Measurements from ENCODE around the gene MYO1A.

The MYO1A gene

GRCh38 chr12:57049890-57050289 lies at the start of gene MYO1A:
Gene MYO1A (minus strand): TSS chr12:57050129. CDS start chr12:57048323, 1,806 bp downstream.
- no peak within 1 kb of the TSS for H3K4me3 ChIP-seq (ENCODE audit: low read depth, low read length)
- no peak for DNase-seq (ENCODE audit: low read depth)
- no peak for TF ChIP-seq CTCF (IDR thresholded peaks at IDR 0.05; ENCODE audit: control insufficient read depth, extremely low read depth, insufficient read depth)

GRCh38 chr12:57099047-57099714 lies 49.3 kb upstream of the MYO1A start:
- no peak for TF ChIP-seq CTCF (IDR thresholded peaks at IDR 0.05; ENCODE audit: control insufficient read depth, extremely low read depth, insufficient read depth)
- no peak overlapping the region for H3K4me3 ChIP-seq (ENCODE audit: low read depth, low read length)
- DNase-seq (ENCODE audit: low read depth), result no peak

GRCh38 chr12:57098546-57098945 lies 48.6 kb upstream of the MYO1A start:
- H3K4me3 ChIP-seq (ENCODE audit: low read depth, low read length), result no peak overlapping the region
- DNase-seq (ENCODE audit: low read depth), result no peak
- no peak for TF ChIP-seq CTCF (IDR thresholded peaks at IDR 0.05; ENCODE audit: control insufficient read depth, extremely low read depth, insufficient read depth)

- no peak overlapping the region for H3K4me3 ChIP-seq (ENCODE audit: low read depth, low read length)
- DNase-seq (ENCODE audit: low read depth), result no peak
- no peak for TF ChIP-seq CTCF (IDR thresholded peaks at IDR 0.05; ENCODE audit: control insufficient read depth, extremely low read depth, insufficient read depth)
Observed at GRCh38 chr12:57097554-57097835, 47.6 kb upstream of the MYO1A start.

GRCh38 chr12:57096748-57097553 lies 47.0 kb upstream of the MYO1A start:
- no peak overlapping the region for H3K4me3 ChIP-seq (ENCODE audit: low read depth, low read length)
- DNase-seq (ENCODE audit: low read depth), result no peak
- no peak for TF ChIP-seq CTCF (IDR thresholded peaks at IDR 0.05; ENCODE audit: control insufficient read depth, extremely low read depth, insufficient read depth)

- DNase-seq (ENCODE audit: low read depth), result no peak
- TF ChIP-seq CTCF (IDR thresholded peaks at IDR 0.05; ENCODE audit: control insufficient read depth, extremely low read depth, insufficient read depth), result no peak
- no peak overlapping the region for H3K4me3 ChIP-seq (ENCODE audit: low read depth, low read length)
Observed at GRCh38 chr12:57096099-57096572, 46.2 kb upstream of the MYO1A start.

Data from LNCaP clone FGC (cell line).